K562 (cell line): Measurements from ENCODE around the gene PPP1R14C.

ENCODE experiments used
- PCBP2 ChIP-seq: fragments of 200-400 bp; formaldehyde crosslinking; IDR thresholded peaks from 2 replicates; pipeline ENCODE4 v1.6.1; 2018; ENCODE audit warnings: low read length, low read depth, mild to moderate bottlenecking, moderate library complexity; ENCODE audit not compliant: poor library complexity, severe bottlenecking
- SLC30A9 ChIP-seq: fragments of 250-450 bp; sonication (Bioruptor Pico); IDR thresholded peaks from 2 replicates; pipeline ENCODE4 v1.8.0; 2022; ENCODE audit warnings: mild to moderate bottlenecking, moderate library complexity
- ZNF124 ChIP-seq: sonication (generic); formaldehyde crosslinking; IDR thresholded peaks from 2 replicates; pipeline ENCODE4 v1.8.1; 2022; ENCODE audit warnings: missing genetic modification reagents
- ZNF274 ChIP-seq: IDR thresholded peaks from 2 replicates; pipeline ENCODE4 v1.6.1; 2011; ENCODE audit warnings: low read depth, mild to moderate bottlenecking, low read length, moderate library complexity, borderline replicate concordance
- TF ChIP-seq, protein P1 (sequence below), 3 experiments: IDR thresholded peaks in 2 of 3; conservative IDR thresholded peaks in 1 of 3; 2 replicates each; pipeline ENCODE4 v1.5.1; 2011 to 2012; ENCODE audit warnings: low read length in 3 of 3, mild to moderate bottlenecking in 3 of 3, control low read depth in 2 of 3, improper control_type of control experiment in 1 of 3, inconsistent platforms in 1 of 3, low read depth in 1 of 3, mixed read lengths in 1 of 3, moderate library complexity in 1 of 3; ENCODE audit not compliant: insufficient read depth in 2 of 3
- TF ChIP-seq, protein P2 (sequence below), 2 experiments: fragments of 450-650 bp in 1 of 2; sonication (generic) in 1 of 2; formaldehyde crosslinking; conservative IDR thresholded peaks; 2 replicates each; pipeline versions ENCODE4 v1.4.0 to v1.8.1; 2020 to 2022; ENCODE audit warnings: mild to moderate bottlenecking in 1 of 2, missing genetic modification reagents in 1 of 2
- TF ChIP-seq, protein P3 (sequence below): sonication (generic); formaldehyde crosslinking; IDR thresholded peaks from 2 replicates; pipeline ENCODE4 v1.8.1; 2022; ENCODE audit warnings: missing genetic modification reagents
- TF ChIP-seq, protein P4 (sequence below): IDR thresholded peaks from 2 replicates; pipeline ENCODE4 v1.6.1; 2014; ENCODE audit warnings: antibody characterized with exemption

DNA sequence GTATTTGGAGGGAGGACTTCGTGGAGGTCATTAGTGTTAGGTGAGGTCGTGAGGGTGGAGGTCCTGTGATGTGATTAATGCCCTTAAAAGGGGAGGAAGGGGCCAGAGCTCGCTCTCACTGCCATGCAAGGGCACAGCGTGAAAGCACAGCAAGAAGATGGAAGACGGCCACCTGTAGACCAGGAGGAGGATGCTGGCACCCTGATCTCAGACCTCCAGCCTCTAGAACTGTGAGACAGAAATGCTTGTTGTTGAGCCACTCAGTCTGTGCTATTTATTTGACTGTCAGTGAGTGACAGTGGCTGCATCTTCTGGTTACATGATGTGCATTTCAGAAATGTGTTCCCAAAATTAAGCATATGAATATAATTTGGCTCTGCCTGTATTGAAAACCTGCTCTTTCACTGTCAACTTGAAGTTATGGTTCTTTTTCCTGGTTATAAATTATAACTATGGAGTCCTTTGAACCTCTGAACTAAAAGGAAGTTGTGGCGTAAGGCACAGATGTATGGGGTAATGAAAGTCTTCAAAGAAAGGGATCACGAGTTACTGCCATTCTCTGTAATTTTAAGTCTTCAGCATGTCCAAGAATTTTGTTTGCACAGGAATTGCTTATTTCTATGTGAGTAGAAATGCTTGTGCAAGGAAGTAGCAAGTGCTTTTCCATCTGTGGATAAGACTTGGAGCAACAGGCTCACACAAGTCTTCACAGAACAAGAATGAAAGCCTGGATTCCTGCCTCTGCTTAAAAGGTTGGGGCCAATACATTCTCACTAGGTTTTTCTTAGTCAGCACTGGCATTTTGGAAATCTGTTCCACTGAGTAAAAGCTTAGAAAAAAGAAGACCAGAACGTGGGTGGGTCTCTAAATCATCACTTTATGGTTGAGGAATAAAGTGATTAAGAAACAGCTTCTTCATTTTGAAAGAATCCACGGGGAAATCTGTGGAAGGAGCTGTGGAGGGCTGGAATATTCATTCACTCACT lies 10.3 kb downstream of the PPP1R14C start:
- TF ChIP-seq, protein P1, sequence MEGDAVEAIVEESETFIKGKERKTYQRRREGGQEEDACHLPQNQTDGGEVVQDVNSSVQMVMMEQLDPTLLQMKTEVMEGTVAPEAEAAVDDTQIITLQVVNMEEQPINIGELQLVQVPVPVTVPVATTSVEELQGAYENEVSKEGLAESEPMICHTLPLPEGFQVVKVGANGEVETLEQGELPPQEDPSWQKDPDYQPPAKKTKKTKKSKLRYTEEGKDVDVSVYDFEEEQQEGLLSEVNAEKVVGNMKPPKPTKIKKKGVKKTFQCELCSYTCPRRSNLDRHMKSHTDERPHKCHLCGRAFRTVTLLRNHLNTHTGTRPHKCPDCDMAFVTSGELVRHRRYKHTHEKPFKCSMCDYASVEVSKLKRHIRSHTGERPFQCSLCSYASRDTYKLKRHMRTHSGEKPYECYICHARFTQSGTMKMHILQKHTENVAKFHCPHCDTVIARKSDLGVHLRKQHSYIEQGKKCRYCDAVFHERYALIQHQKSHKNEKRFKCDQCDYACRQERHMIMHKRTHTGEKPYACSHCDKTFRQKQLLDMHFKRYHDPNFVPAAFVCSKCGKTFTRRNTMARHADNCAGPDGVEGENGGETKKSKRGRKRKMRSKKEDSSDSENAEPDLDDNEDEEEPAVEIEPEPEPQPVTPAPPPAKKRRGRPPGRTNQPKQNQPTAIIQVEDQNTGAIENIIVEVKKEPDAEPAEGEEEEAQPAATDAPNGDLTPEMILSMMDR (IDR thresholded peaks at IDR 0.05 in 2 of 3, conservative IDR thresholded peaks at IDR 0.05 in 1 of 3; ENCODE audit: insufficient read depth in 2 of 3, low read depth in 1 of 3, low read length in 3 of 3), result no peak
- TF ChIP-seq ZNF274, result no peak
- TF ChIP-seq, protein P2, sequence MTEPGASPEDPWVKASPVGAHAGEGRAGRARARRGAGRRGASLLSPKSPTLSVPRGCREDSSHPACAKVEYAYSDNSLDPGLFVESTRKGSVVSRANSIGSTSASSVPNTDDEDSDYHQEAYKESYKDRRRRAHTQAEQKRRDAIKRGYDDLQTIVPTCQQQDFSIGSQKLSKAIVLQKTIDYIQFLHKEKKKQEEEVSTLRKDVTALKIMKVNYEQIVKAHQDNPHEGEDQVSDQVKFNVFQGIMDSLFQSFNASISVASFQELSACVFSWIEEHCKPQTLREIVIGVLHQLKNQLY (CRISPR knock-in tag; conservative IDR thresholded peaks at IDR 0.05), result no peak
- TF ChIP-seq, protein P3, sequence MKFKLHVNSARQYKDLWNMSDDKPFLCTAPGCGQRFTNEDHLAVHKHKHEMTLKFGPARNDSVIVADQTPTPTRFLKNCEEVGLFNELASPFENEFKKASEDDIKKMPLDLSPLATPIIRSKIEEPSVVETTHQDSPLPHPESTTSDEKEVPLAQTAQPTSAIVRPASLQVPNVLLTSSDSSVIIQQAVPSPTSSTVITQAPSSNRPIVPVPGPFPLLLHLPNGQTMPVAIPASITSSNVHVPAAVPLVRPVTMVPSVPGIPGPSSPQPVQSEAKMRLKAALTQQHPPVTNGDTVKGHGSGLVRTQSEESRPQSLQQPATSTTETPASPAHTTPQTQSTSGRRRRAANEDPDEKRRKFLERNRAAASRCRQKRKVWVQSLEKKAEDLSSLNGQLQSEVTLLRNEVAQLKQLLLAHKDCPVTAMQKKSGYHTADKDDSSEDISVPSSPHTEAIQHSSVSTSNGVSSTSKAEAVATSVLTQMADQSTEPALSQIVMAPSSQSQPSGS, result no peak
- TF ChIP-seq ZNF124, result no peak
- no peak for TF ChIP-seq PCBP2
- TF ChIP-seq, protein P4, sequence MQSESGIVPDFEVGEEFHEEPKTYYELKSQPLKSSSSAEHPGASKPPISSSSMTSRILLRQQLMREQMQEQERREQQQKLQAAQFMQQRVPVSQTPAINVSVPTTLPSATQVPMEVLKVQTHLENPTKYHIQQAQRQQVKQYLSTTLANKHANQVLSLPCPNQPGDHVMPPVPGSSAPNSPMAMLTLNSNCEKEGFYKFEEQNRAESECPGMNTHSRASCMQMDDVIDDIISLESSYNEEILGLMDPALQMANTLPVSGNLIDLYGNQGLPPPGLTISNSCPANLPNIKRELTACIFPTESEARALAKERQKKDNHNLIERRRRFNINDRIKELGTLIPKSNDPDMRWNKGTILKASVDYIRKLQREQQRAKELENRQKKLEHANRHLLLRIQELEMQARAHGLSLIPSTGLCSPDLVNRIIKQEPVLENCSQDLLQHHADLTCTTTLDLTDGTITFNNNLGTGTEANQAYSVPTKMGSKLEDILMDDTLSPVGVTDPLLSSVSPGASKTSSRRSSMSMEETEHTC, result no peak
- no peak for TF ChIP-seq SLC30A9 (CRISPR knock-in tag)
